GM06990 (cell line): ENCODE measurements around the gene SYT15B.
"Not testable (repeated sequence)": the region's sequence is repeated elsewhere in the genome, so short reads cannot be mapped to it uniquely, and the experiment has no call there.

Experiments
- DNase-seq: peaks from one replicate; pipeline ENCODE4 v3.0.0-alpha.2; 2011; ENCODE audit not compliant: insufficient read length; ENCODE audit errors: extremely low read depth
- H3K27me3 ChIP-seq: replicated peaks from 2 replicates; pipeline ENCODE4 v1.6.0; 2011; ENCODE audit warnings: low read length; ENCODE audit not compliant: control insufficient read depth, insufficient read depth
- H3K36me3 ChIP-seq: 2 replicates; pipeline ENCODE4 v1.5.1; 2011; ENCODE audit warnings: low read length; ENCODE audit not compliant: control insufficient read depth, insufficient read depth
- H3K4me3 ChIP-seq: replicated peaks from 2 replicates; pipeline ENCODE4 v1.5.1; 2011; ENCODE audit warnings: low read depth, mild to moderate bottlenecking, control low read depth, low read length

SYT15B gene

DNA sequence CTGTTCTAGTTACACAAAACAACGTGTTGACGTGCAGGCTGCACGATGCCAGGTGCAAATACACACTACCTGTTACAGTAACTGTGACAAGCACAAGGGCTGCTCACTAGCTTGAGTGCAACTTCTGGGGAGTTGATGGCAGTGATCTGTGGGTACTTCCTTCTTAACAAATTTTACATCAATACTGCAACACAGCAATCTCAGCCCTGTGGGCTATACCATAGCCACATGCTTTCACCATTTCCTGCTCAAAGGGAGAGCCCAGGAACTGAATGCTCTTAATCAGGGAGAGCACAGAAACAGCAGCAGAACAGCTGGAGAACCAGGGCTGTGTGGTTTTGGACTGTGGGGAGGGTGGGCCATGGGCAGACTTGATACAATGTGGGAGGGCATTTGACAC lies 10.2 kb downstream of the SYT15B start:
- not testable (repeated sequence) for H3K4me3 ChIP-seq, H3K27me3 ChIP-seq, H3K36me3 ChIP-seq, DNase-seq

DNA sequence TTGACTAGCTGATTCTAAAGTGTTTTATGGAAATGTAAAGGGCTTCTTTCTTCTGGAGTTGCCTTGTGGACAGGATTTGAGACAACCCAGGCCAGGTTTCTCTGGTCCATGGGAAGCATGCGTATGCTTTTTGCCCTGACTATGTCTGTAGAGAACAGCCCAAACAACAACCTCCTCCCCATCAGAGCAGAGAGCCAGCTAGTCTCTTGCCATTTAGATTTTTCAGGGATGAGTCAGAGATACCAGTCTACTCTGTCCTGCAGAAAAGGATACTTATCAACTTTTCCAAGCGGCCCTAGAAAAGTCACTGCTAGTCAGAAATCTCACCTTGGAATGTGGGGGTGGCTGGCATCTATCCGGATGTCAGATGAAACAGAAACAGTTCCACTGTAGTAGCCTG lies 11.6 kb downstream of the SYT15B start:
- not testable (repeated sequence) for H3K36me3 ChIP-seq, DNase-seq, H3K27me3 ChIP-seq, H3K4me3 ChIP-seq

DNA sequence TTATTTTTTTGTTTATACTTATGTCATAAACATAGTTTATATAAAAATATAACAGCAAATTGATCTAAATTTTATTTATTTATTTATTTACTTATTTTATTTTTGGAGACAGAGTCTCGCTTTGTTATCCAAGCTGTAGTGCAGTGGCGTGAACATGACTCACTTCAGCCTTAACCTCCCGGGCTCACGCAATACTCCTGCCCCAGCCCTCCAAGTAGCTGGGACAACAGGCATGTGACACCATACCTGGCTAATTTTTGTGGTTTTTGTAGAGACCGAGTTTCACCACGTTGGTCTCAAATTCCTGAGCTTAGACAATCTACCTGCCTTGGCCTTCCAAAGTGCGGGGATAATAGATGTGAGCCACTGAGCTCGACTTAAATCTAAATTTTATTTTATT lies 13.0 kb downstream of the SYT15B start:
- not testable (repeated sequence) for H3K36me3 ChIP-seq, H3K27me3 ChIP-seq, DNase-seq, H3K4me3 ChIP-seq

DNA sequence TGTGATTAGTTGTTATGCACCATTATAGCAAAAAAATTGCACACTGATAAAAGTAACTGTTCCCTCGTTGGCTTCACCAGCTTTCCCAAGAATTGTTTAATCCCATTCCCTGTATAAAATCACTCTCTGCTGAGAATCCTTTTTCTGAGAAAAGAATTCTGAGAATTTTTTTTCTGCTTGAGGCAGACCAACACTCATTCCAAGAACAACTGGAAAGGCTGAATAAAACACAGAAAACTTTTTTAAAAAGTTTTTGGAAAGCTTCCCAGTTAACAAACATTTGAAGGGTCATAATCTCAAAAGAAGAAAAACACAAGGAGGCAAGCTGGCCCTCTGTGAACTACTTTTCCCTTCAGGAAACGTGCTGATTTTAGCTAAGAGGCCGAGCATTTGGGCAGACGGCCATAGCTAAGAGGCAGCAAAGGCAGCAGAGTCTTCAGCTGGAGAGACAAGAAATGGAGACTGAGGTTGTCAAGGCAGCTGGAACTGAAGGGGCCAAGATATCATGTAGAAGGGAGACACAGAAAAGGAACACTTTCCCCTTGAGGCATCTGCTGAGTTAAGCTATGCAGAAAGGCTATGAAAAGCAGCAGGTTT lies 16.5 kb downstream of the SYT15B start:
- not testable (repeated sequence) for H3K27me3 ChIP-seq, H3K36me3 ChIP-seq, H3K4me3 ChIP-seq, DNase-seq

DNA sequence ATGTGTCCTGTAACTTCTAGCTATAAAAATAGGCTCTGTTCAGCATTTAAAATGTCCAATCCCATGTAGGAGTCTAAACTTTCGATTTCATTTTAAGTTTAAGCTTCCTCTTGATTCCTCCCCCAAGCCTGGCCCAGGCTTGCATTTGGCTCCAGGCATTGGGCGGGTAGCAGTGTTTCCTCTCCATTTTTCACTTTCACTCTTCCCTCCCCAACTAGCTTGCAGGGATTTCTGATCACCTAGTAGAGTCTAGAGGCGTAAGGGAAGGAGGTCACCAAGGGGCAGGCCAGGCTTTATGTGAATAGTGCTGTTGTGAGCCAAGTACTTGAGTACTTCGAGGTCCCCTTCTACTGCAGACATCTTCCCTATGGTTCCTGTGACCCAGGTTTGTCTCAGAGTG lies 18.5 kb downstream of the SYT15B start:
- not testable (repeated sequence) for H3K4me3 ChIP-seq, H3K36me3 ChIP-seq, H3K27me3 ChIP-seq, DNase-seq

DNA sequence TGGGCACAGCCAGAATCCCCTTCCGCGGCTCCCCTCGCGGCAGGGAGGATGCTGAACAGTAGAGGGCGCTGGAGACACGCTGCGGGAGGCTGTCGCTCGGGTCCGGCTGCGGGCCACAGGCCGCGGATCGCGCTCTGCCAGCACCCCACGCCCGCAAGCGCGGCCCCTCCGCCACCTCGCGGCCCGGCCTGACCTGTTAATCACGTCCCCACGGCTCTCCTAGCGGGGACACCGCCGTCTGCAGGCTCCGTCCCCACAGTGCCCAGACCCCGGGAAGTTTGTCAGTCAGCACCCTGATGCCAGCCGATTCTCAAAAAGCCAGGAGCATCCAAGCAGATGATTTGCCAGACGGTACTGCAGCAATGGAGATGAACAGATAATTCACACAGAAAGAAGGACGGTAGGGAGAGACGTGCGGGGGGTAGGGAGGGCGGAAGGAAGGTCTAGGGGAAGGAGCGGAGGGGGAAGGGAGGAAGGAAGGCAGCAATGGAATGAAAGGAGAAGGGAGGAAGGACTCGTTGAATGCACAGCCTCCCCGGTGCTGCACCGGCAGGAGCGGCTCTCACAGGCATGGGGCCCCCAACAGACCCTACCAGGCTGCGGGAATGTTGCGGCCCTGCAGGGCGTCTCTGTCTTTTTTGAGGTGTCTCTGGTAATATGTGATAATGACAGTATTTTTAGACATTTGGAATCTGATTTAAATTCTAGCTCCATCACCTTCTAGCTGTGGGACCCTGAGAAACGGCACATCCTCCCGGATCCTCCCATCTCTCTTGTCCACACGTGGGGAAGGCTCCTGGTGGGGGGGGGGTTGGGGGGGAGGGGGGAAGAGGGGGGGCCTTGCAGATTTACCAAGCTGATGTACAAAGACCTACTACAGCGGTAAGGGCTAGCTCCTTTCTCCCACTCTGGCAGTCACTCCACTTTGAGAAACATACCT lies 19.5 kb downstream of the SYT15B start:
- not testable (repeated sequence) for H3K27me3 ChIP-seq, DNase-seq, H3K4me3 ChIP-seq, H3K36me3 ChIP-seq

DNA sequence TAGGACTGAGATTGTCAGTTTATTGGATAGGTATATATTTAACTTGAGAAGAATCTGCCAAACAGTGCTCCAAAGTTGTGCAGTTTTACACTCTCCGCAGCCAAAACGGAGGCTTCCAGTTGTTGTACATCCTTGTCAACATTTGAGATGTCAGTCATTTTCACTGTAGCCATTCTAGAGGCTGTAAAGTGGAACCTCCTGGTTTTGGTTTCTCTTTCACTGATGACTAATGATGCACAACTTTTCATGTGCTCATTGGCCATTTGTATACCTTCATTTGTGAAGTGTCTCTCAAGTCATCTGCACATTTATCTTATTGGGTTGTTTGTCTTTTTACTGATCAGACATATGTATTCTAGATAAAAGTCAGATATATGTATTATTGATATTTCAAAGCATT lies 22.5 kb downstream of the SYT15B start:
- DNase-seq, H3K27me3 ChIP-seq, H3K36me3 ChIP-seq, H3K4me3 ChIP-seq: not testable (repeated sequence)

DNA sequence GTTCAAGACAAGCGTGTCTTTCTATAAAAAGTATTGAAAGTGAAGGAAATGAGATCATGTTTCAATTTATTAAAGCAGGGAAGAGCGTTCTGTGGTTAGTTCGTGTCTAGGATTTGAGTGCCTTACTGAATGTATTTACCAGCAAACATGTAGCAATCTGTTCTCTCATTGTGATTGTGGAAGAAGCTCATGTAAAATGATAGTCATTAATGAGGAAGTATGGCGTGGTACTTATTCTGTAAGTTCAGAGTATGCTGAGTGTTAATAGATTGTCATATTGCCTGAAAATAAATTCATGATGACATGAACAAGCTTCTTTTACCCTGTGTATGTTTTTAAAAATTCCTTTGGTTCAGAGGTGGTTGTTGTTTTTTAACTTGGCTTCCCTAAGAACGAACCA lies 32.5 kb downstream of the SYT15B start:
- not testable (repeated sequence) for H3K36me3 ChIP-seq, H3K4me3 ChIP-seq

DNA sequence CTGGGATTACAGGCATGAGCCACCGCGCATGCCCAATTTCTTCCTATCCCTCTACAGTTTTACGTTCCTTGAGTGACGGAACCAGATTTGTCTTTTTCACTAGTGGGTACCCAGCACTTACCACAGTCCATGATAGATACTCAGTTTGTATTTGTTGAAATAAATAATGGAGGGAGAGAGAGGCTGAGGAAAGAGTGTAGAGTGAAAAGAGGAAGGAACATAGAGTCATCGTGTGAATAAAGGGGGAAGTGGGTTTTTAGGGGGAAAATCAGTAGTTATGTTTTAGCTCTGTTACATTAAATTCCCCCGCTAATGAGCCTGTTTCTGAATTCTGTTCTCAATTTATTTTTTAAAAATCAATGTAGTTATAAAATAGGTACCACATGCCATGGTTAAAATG lies 37.7 kb downstream of the SYT15B start:
- DNase-seq, H3K27me3 ChIP-seq, H3K36me3 ChIP-seq, H3K4me3 ChIP-seq: not testable (repeated sequence)

More for the DNA sequence above, 32.5 kb downstream of the SYT15B start:
- DNase-seq, H3K27me3 ChIP-seq: not testable (repeated sequence)

DNA sequence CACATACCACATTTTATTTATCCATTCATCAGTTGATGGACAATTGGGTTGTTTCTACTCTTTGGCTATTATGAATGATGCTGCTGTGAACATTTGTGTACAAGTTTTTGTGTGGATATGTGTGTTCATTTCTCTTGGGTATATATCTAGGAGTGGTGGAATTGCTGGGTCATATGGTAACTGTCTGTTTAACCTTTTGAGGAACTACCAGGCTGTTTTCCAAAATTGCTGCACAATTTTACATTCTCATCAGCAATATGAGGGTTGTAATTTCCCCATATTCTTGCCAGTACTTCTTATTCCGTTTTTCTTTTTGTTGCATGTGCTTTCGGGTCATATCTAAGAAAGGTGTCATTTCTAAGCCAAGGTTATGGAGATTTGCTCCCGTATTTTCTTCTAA lies 38.3 kb downstream of the SYT15B start:
- H3K4me3 ChIP-seq, DNase-seq, H3K36me3 ChIP-seq, H3K27me3 ChIP-seq: not testable (repeated sequence)

DNA sequence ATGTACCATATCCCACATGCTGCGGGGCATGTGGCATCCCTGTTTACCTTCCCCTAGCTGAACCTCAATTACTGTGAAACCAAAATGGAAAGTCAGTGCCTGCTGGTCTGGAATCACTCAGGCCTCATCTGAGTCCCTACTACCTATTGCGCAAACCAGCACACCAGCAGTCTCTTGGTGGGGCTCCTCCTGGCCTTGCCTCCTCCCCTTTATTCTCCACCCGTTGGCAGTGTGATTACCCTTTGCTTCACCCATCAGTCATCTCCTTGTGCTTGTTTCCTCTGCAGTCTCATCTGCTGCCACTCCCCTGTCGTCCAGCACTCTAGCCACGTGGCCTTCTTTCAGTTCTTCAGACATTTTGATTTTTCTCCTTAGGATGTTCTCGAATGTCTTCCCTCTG lies 39.3 kb downstream of the SYT15B start:
- not testable (repeated sequence) for H3K36me3 ChIP-seq, DNase-seq, H3K4me3 ChIP-seq, H3K27me3 ChIP-seq

DNA sequence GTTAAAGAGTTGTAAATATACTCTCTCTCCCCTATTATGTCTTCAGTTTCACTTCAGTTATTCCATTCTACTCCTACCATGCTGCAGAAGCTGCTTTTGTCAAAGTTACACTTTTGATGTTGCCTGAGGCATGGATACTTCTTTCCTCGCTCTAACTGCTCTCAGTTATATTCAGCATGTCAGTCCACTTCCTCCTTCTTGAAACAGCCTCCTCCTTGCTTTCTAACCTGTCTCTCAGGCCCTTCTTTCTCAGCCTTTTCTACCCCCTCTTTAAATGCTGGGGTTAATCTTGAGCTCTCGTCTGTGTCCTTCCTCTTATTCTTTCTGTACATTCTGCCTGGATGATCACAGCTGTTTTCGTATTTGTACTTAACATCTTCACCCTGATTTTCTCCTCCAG lies 40.0 kb downstream of the SYT15B start:
- H3K27me3 ChIP-seq, H3K36me3 ChIP-seq, DNase-seq, H3K4me3 ChIP-seq: not testable (repeated sequence)

DNA sequence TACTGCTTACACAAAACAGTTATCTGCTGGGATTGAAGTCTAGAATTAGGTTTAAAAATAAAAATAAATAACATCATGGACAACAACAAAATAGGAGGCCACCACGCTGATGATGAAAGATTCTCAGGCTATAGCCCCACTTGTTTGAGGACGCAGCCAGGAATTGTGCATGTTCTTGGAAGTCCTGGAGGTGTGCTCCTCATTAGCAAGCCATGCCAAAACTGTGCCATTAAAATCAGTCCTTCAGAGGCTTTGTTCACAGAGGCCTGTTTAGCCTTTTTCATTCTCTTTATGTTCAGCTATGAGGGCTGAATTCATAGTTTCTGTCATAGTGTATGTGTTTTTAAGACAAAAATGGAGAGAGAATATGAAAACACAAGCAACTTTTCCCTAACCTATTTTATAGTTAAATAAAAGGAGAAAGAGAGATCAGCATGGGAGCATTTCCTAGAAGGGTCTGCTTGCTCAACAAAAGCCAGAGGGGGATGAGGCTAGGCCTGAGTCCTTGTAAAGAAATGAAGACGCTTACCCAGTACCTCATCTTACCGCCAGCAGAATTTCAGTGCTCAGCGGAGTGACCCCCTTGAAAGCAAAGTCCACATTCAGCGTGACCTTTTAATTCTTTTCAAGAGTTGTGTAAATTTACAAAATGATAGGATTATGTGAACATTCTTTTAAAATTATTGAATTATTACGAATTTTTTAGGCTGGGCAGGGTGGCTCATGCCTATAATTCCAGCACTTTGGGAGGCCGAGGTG lies 46.2 kb downstream of the SYT15B start:
- not testable (repeated sequence) for DNase-seq, H3K4me3 ChIP-seq, H3K27me3 ChIP-seq, H3K36me3 ChIP-seq
